ENCODE results near the gene SIAH1. TPM values are rescaled to one million over a fixed set of nuclear protein-coding genes. Genes with fewer than 3 reads are reported as not detected.

SIAH1 gene
- total RNA-seq, 2 donors from 2014 or later, result 24.0 to 36.1 TPM

DNA sequence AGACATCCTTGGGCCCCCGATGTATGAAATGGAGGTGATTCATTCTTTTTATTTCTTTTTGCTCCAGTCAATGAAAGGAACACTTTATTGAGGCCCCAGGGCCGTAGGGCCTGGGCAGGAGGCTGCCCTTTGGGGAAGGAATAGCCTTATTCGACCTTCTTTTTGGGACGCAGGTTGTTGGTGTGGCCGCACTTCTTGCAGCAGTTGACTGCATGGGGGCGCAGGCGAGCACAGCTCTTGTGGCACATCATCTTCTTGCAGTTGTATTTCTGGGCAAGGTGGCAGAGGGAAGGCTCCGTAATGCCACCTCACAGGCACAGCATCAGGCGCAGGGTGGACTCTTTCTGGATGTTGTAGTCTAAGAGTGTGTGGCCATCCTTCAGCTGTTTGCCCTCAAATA lies 50.9 kb downstream of the SIAH1 start:
- DNase-seq (ENCODE audit: low spot score), result no peak
- H3K36me3 ChIP-seq, result no peaks in the 10 kb centered on the region
- intact Hi-C loops (cut with DNase I), result no loop called here
- no peak overlapping the region for H3K27ac ChIP-seq
- no peaks in the 10 kb centered on the region for H3K4me1 ChIP-seq (replicated peaks)
- H3K27me3 ChIP-seq (replicated peaks; ENCODE audit: insufficient read depth), result no peaks in the 10 kb centered on the region
- H3K9me3 ChIP-seq, result no peaks in the 10 kb centered on the region
- H3K4me3 ChIP-seq, result no peak overlapping the region
- 85% methylated on average over 9 of the region's 9 CpGs for WGBS
- TF ChIP-seq POLR2AphosphoS5 (IDR thresholded peaks at IDR 0.05) (no peak), CTCF (IDR thresholded peaks at IDR 0.05) (no peak)

DNA sequence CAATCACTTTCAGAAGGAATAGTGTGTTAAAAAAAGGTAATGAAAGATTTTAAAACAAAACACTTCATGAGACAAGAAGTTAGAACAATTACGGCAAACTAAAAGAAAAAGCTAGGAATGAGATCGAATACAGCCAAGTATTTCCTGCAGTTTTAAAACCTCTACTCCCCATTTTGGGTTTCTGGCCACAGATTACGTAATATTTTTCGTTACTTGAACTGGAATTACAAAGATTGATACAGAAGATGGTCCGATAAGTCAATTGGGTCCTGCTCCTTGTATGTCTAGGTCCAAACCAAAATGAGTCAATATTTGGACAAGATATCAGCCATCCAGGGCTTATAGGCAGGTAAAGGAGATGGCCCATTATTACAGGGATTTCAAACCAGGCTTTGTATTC lies 52.2 kb downstream of the SIAH1 start:
- Histone ChIP-seq H3K9me3 (no peaks in the 10 kb centered on the region), H3K27ac (no peak overlapping the region), H3K4me3 (no peak overlapping the region), H3K36me3 (no peaks in the 10 kb centered on the region), H3K27me3 (replicated peaks; ENCODE audit: insufficient read depth) (no peaks in the 10 kb centered on the region), H3K4me1 (replicated peaks) (no peaks in the 10 kb centered on the region)
- TF ChIP-seq CTCF (IDR thresholded peaks at IDR 0.05) (no peak), POLR2AphosphoS5 (IDR thresholded peaks at IDR 0.05) (no peak), POLR2A (IDR thresholded peaks at IDR 0.05) (no peak)
- DNase-seq (ENCODE audit: low spot score), result no peak
- 91% methylated on average over 5 of the region's 5 CpGs for WGBS
- intact Hi-C loops (cut with DNase I), result no loop called here

- Histone ChIP-seq H3K36me3 (no peaks in the 10 kb centered on the region), H3K4me3 (no peak overlapping the region), H3K27ac (no peak overlapping the region), H3K9me3 (no peaks in the 10 kb centered on the region), H3K27me3 (replicated peaks; ENCODE audit: insufficient read depth) (no peaks in the 10 kb centered on the region), H3K4me1 (replicated peaks) (no peaks in the 10 kb centered on the region)
- DNase-seq (ENCODE audit: low spot score), result no peak
- WGBS, result 25% methylated on average over 3 of the region's 3 CpGs
- intact Hi-C loops (cut with DNase I), result no loop called here
- no peak for TF ChIP-seq CTCF (IDR thresholded peaks at IDR 0.05)
- no peak for TF ChIP-seq POLR2AphosphoS5 (IDR thresholded peaks at IDR 0.05)
- TF ChIP-seq POLR2A (IDR thresholded peaks at IDR 0.05), result no peak
Observed at GRCh38 chr16:48330841-48331192, 54.4 kb downstream of the SIAH1 start.

DNA sequence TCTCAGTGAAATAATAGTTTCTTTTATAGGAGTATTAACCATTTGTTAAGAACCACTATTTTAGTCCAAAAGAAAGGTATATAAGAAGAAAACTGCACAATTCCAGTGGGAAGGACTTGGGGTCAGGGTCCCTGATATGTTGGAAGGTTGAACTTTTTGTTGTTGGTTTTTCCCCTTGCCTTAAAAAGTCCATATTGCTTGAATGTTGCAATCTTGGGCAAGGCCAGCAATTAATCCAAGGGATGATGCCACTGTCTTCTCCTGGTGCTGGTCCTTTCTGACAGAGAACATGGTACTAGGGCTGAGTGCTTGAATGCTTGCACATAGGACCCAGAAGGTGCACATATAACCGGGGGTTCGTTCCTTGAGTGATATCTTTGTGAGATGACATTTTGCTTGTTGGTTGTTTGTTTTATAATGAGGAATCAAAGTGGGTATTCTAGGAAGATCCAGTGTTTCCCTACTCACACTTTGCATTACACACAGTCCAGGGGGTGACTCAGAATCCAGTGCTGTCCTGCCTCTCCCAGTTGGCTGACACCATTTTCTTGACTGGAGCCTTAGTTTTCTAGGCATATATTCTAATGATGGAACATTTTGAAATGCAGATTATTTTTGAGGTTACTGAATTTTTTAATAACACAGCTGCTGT lies 54.9 kb downstream of the SIAH1 start:
- WGBS, result 90% methylated on average over 2 of the region's 2 CpGs
- no peak overlapping the region for H3K27ac ChIP-seq
- no peak for TF ChIP-seq CTCF (IDR thresholded peaks at IDR 0.05)
- TF ChIP-seq POLR2A (IDR thresholded peaks at IDR 0.05), result no peak
- TF ChIP-seq POLR2AphosphoS5 (IDR thresholded peaks at IDR 0.05), result no peak
- no peaks in the 10 kb centered on the region for H3K36me3 ChIP-seq
- H3K4me1 ChIP-seq (replicated peaks), result no peaks in the 10 kb centered on the region
- intact Hi-C loops (cut with DNase I), result no loop called here
- no peak for DNase-seq (ENCODE audit: low spot score)
- H3K9me3 ChIP-seq, result no peaks in the 10 kb centered on the region
- no peaks in the 10 kb centered on the region for H3K27me3 ChIP-seq (replicated peaks; ENCODE audit: insufficient read depth)
- H3K4me3 ChIP-seq, result no peak overlapping the region

DNA sequence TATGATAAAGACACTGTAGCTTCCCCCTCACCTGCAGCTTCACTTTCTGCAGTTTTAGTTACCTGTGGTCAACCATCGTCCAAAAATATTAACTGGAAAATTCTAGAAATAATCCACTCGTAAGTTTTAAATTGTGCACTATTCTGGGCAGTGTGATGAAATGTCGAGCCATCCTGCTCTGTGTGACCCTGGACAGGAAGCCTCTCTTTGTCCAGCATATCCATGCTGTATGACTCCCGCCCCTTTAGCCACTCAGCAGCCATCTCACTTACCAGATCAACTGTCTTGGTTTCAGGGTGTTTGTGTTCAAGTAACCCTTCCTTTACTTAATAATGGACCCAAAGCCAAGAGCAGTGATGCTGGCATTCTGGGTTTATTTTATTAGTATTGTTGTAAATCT lies 56.1 kb downstream of the SIAH1 start:
- intact Hi-C loops (cut with DNase I), result no loop called here
- 91% methylated on average over 4 of the region's 4 CpGs for WGBS
- Histone ChIP-seq H3K9me3 (no peaks in the 10 kb centered on the region), H3K27ac (no peak overlapping the region), H3K27me3 (replicated peaks; ENCODE audit: insufficient read depth) (no peaks in the 10 kb centered on the region), H3K36me3 (no peaks in the 10 kb centered on the region), H3K4me1 (replicated peaks) (no peaks in the 10 kb centered on the region), H3K4me3 (no peak overlapping the region)
- TF ChIP-seq CTCF (IDR thresholded peaks at IDR 0.05) (no peak), POLR2AphosphoS5 (IDR thresholded peaks at IDR 0.05) (no peak), POLR2A (IDR thresholded peaks at IDR 0.05) (no peak)
- no peak for DNase-seq (ENCODE audit: low spot score)

Measured in prostate gland (tissue), 2 donors.